SKM-1 (cell line): Measurements from ENCODE around the gene TSPAN9.

ENCODE experiments used
- DNase-seq: peaks from one replicate; lab custom pipeline; 2025; ENCODE audit not compliant: unreplicated experiment; lab: John Stamatoyannopoulos, UW

Gene TSPAN9

DNA sequence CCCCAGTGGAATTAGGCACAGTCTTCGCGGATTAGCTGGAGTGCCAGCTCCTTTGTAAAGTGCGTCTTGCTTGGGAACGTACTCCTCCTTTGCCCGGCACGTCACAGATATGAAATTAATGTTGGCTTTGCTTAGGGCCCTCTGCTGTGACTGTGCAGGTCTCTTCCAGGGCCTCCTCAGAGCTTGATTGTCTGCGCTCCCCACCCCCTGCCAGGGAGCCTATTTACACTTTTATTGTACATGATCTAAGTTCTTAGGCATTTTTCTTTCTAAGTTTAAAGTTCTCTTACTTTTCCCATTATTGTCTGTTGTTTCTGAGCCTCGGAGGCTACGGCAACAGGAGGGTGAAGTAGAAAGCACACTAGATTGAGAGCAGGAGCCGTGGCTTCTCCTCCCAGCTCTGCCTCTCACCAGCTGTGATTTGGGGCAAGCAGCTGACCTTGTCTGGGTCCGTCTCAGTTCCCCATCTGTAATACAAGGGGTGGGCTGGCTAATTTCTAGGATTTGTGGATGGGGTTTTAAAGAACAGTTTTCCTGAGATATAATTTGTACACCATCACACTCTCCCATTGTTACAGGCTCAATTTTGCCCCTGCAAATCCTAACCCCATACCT, 81.8 kb downstream of the TSPAN9 start:
- no peak for DNase-seq

DNA sequence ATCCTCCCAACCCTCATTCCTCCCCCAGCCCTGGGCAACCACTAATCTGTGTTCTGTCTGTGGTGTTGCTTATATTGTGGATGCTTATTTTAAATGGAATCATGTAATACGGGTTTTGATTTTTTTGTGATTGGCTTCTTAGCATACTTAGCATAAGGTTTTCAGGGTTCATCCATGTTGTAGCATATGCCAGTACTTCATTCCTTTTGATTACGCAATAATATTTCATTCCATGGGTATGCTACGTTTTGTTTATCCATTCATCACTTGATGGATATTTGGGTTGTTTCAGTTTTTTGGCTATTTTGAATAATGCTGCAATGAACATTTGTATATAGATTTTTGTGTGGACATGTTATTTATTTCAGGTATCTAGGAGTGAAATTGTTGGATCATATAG, 82.9 kb downstream of the TSPAN9 start:
- no peak for DNase-seq

DNA sequence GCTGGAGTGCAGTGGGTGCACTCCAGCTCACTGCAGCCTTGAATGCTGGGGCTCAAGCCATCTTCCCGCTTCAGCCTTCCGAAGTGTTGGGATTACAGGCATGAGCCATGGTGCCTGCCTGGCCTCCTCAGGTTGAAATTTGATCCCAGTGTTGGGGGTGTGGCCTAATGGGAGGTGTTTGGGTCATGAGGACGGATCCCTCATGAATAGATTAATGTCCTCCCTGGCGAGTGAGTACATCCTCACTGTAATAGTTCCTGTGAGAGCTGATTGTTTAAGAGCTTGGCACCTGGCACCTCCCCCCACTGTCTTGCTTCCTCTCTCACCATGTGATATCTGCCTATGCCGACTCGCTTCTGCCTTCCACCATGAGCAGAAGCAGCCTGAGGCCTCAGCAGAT, 84.7 kb downstream of the TSPAN9 start:
- DNase-seq, result no peak

DNA sequence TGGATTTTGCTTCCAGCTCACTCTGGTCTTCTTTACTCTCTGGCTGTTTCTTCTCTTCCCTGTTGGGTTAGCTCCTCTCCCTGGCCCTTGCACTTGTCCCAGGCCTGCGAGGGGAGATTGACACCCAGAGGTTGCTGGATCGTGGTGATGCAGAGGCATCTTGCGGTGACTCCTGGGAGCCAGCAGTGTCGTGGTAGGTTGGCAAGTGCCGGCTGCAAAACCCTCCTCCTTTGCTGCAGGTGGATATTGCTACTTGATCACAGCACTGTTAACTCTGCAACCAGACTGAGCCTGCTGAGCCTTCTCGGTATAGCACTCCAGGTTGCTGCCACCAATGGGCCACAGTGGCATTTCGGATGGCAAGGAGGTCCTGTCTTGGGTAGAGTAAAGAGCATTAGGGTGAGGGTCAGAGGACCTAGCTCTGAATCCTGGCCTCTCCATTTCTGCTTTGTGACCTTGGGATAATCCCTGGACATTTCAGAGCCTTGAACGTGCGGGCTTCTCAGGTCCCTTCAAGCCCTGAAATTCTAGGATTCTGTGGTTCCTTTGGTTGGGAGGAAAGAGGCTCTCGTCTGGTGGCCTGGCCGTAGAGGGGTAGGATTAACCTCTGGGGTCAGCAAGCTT, 87.4 kb downstream of the TSPAN9 start:
- DNase-seq, result no peak

DNA sequence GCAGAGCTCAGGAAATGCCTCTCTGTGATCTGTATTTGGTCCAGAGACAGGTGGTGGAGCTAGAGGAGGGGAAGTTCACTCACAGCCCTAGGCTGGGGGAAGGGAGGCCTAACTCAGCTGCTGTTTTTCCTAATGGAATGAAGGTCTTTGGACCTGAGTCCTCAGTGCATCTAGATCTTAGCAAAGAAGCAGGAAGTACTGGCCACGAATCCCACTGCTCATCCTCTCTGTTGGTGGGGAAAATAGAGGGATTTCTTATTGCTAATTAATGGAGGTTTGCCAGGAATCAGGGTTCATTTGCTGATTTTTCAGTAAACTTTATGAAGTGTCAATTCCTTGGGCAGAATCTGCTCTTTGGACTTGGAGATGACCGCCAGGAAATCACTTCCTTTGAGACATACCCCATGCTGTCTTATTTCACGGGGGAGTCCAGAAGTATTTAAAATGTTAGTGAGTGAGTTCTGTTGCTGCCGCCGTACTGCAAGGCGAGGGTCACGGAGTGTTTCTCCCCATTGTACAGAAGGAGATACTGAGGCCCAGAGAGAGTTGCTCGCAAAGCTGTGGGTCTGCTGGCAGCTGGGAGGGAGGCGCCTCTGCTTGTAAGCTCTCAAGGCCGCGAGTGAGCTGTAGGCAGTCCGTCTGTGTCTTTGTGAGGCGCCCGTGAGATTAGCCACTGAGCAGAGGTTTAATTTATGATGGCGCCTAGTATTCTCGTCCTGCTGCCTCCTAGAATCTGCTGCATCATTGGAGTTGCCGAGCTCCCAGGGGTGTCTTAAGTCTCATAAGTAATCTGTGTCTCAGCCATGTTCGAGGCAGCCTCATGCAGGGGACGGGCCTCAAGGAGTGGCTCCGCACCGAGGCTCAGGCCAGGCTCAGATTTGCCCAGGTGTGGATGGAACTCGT, 88.2 kb downstream of the TSPAN9 start:
- no peak for DNase-seq

DNA sequence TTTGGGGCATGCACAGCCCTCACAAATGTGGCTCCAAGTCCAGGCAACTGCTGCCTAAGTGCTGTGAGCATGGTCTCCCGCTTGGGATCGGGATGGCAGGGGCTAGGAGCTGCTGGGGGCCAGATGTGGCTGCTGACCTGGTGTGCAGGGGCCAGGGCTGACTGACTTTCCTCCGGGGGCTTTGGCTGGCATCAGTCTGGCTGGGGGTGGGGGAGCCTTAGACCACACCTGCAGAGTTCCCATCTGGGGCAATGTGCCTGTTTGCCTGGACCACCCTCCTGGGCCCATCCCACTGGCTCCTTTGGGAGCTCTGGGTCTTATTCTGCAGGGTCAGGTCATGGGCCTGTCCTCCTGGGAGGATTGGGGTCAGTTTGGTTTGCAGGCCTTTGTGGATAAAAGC, 90.5 kb downstream of the TSPAN9 start:
- DNase-seq, result no peak

DNA sequence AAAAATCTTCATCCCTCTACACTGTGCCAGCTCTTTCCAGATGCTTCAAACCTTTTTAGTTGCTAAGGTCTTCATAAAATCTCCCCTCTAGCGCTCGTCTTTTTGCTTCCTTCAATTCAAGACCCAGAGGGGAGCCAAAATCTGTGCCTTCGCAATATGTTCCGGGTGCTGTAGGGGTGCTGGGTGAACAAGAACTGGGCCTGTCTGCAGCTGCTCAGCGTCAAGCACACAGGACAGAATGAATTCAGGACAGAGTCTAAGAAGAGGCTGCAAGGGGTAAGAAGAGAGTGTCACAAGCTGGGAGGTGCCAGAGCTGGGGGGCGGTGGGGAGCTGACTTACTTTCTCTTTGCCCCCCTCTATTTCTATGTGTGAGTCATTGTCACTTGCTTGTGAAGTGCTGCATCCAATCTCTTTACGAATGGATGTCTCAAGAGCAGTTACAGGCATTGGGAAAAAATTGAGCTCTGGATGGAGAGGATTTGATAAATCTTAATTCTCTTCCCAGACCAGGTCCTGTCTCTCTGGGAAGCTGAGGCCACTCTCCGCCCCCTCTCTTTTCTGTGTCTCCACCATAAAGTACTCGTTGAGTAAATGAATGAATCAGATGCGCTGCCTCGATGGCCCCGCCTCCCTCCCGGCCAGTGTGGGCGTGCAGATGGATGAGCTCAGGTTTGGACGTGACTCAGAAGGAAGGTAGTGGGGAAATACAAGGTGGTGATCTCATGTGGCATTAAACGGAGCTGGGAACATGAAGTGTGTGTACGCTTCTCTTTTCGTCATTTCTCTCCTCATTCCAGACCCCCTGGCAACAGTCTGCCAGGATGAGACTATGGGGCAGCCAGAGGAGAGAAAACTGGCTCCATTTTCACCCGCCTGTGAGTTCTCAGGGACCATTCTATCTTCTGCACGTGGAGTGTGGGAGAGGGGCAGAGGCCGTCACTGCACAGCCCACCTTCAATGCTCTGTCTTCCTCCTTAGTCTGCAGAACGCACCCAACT, 91.3 kb downstream of the TSPAN9 start:
- DNase-seq, result no peak

DNA sequence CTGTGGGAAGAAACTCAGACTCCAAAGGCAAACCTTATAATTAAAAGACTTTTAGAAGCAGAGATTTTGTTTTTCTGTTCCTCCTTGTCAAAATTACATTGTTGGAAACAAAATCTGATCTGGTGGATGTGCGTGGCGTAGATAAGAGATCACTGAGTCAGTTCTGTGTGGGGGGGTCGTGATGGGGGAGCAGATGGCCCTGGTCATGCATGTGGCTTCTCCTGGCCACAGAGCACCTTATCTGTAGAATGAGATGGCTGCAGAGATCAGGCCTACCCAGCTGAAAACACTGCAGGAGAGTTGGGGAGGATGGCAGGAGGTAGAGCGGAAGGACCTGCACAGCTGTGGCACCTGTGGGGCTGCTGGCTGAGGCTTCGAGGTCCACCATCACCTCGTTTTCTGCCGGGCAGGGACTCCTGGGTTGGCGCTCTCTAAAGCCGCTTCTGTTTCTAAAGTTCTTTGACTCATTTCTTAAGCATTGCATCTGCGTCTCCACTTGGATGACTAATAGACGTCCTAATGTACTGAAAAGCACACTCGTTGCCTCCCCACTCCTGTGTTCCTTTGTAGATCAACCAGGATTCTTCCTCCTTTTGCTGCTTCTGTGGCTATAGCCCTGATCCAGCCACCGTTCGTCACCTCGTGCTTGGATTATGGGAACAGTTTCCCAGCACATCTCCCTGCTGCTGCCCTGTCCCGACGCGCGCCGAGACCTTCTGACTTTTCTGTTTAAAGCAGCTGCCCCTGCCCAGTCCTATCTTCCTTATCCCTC, 93.4 kb downstream of the TSPAN9 start:
- DNase-seq, result no peak

DNA sequence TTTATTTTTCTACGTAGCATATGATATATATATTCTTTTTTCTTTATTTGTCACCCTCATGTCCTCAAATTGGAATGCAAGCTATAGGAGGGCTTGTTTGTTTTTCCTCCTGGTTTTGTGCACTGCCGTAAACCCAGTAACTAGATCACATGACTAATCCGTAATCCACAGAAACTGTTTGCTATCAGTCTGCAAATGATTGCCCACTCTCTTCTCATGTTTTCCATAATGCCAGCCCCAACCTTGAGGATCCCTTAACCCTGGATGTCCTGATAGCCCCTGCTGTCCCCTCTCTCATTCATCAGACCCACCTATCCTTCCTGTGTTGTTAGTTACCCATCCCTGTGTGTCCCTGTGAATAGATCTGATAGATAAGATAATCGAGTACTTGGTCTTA, 94.0 kb downstream of the TSPAN9 start:
- DNase-seq, result no peak

DNA sequence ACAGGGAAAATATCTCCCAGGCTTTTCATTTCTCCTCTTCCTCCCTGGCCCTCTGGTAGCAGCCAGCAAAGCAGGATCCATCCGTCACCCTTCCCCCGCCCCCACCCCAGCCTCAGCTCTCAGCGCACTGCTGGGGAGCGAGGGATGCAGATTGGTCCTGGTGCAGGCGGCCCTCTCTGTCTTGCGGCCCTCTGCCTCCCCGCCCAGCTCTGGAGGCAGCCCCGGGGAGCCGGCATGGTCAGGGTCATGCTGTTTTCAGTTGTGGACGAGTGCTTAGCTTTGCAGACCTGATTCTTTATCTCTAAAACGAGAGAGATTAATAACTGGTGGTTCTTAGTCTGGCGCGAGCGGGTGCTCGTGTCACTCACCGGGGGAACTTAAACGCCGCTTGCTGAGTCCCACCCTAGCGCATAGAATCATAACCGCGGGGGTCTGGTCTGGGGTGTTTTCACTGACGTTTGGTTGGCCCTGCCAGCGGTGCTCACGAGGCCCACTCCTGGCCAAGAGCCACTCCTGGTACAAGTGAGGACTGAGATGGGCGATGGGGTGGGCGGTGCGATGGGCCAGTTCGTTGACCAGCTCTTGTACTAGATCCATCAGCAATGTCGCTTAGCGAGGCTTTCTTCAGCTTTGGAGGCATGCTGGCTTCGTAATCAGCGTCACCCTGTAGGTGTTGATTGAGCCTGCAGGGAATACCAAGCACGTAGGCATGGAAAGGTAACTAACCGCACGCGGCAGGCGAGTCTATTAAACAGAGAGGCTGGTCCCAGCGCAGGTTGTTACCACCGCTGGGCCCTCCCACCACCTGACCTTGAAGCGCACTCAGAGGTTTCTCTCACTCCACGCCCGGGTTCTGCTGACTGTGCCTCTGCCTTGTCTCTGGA, 95.2 kb downstream of the TSPAN9 start:
- DNase-seq, result no peak

DNA sequence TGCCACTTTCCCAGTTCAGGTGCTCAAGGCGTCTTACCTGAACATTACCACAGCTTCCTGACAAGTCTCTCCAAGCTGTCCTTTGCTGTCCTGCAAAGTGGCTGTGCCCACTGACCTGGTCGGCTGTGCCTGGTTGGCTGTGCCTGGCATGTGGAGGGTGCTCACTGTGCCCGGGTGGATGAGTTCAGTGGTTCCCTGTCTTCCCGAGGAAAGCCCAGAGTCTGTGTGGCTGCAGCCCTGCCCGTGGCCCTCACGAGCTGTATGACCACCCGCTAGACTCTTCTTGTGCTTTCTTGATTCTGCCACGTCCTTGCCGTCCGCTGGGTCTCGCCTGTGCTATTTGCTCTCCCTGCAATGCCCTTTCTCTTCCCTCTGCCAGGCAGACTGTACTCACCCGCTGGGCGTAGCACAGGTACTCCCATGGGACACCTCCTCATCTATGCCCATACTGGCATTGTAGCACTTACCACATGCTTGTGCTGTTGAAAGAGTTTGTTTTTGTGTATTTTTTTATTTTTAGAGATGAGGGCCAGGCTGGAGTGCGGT, 95.9 kb downstream of the TSPAN9 start:
- no peak for DNase-seq

DNA sequence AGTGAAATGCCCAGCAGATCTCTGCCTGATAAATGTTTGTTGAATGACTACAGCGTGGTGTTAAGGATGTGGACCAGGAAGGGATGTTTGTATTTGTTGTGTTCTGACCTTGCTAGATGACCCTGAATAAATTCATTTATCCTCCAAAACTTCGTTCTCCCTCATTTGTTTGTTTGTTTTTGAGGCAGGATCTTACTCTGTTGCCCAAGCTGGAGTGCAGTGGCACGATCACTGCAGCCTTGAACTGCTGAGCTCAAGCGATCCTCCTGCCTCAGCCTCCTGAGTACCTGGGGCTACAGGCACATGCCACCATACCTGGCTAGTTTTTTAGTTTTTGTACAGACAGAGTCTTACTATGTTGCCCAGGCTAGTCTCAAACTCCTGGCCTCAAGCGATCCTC, 96.7 kb downstream of the TSPAN9 start:
- no peak for DNase-seq

DNA sequence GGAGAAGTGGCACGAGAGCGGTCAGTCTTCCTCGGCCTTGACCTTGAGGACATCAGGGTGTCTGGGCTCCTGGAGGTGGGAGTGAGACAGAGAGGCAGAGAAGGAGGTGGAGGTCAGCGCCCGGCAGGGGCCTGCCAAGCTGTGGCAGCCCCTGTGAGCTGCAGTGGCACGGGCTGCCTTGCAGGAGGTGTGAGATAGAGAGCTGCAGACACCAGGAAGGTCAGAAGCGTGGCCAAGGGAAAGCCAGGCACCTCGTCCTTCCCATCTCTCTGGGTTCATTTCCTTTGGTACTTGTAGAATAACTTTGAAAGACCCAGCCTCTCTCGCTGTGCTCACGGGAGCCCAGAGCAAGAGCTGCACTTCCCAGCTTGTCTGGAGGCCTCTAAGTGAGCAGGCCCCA, 98.1 kb downstream of the TSPAN9 start:
- no peak for DNase-seq

DNA sequence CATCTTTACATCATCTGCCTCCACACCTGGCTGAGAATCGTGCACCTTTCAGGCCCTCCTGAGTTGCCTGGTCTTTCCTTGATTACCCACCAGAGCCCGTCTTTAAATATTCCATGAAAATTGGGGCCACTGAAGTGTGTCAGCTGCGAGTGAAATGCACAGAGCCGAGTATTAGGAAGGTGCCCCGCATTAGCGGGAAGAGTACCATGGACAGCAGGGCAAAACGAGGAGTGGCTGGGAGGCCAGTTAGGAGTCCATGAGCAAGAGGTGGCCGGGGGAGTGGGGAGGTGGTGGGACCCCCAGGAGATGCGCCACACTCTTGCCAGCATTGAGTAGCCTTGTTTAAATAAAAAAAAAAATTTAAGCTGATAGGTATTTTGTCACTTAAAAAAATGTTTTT, 99.6 kb downstream of the TSPAN9 start:
- no peak for DNase-seq

DNA sequence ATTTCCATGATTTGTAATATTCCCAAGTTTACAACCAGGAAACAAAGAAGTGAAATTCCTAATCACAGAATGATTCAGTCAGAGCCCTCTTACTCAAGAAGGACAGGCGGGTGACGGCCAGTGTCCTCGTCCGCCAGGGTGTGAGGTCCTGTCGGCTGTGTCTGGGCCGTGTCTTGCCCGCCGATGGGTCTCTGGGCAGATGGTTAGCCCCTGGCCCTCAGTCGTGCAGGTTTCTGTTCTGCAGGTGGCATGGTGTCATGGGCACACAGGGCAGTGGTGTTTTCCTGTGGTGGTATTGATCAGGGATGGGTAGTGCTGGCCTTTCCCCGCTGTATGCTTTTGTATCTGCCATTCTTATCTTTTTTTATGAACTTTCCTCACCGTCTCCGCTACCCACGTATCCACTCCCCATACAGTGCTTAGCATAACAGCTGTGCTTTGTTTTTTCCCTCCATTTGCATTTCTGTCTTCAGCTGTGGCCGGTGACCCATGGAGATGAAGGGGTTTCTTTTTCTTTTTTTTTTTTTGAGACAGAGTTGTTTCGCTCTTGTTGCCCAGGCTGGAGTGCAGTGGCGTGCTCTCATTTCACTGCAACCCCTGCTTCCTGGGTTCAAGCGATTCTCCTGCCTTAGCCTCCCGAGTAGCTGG, 100.7 kb downstream of the TSPAN9 start:
- no peak for DNase-seq

DNA sequence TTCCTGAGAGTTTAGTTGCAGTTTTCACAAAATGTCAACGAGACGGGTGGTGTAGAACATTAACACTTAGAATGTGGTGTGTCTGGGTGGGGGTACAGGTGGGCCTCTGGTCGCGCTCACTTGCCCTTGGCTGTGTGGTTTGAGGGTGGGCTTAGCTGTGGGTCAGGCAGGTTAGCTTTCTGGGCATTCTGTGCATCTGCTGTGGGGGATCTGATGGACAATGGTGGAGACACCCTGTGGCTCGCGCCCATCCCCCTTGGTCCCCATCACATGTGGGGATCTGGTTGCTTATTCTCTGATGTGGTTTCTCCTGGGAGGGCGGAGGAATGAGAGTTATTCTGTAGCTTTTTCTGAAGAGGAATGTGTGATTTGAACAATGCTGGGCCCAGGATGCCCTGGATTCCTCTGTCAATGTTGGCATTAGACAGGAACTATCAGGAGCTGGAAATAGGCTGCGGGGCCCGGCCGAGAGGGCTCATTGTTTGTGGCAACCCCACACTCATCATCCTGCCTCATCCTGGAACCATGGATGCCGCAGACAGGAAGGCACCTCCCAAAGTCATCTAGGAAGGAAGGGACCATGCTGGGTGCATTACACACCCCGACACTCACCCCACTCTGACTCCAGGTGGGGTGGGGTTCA, 101.6 kb downstream of the TSPAN9 start:
- DNase-seq, result no peak

DNA sequence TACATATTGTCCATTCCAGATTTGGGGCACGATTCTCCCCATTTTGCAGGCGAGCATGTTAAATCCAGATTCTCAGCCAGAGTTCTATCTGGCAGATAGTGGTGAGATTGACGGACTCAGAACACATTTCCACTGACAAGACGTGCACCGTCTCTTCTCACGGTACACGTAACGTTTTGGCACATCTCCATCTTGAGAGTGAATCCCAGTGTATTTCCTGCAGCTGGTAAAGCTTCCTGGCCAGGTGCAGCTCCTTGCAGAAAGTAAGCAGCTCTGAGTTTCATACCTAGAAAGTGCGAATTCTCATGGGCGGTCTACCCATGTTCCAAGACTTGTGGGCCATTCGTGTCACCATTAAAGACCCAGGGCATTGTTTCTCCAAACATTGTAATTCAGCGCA, 102.6 kb downstream of the TSPAN9 start:
- no peak for DNase-seq

DNA sequence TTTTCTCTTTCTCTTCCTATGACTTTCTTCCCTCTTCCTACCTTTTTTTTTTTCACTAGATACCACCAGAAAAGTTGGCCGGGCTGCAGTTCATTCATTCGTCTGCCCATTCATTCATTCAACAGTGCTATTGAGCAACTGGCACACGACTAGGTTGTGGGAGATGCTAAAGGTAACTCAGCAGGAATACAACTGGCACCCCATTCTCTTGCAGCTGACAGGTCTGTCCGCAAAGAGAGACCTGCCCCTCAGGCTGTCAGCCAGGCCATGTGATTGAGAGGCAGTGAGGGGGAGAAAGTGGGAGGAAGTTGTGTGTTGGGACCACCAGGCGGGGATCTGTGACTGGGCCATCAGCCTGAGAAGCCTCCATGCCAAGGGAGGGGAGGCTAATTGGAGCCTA, 105.2 kb downstream of the TSPAN9 start:
- no peak for DNase-seq
